A549 (cell line): ENCODE data around the gene MOSPD3. TPM values are rescaled to one million over a fixed set of nuclear protein-coding genes. Genes with fewer than 3 reads are reported as not detected.

Source experiments
- ATAC-seq, 2 experiments: fragments of 200-7000 bp in 1 of 2; fragments of >200 bp in 1 of 2; cut with Nextera tagmentation in 1 of 2; cut with Tn5 transposase in 1 of 2; 3 replicates each; pipeline versions ENCODE4 v1.8.0 to v1.9.1; 2018 to 2020; ENCODE audit warnings: mild to moderate bottlenecking in 1 of 2, moderate library complexity in 1 of 2
- CTCF ChIA-PET: fragments of 300-600 bp; sonication (Branson Sonifier 250); formaldehyde crosslinking; extraction: SDS; loops from one replicate; lab custom pipeline; 2021; ENCODE audit warnings: antibody characterized with exemption, inconsistent platforms; lab: Yijun Ruan, JAX
- POLR2A ChIA-PET: fragments of 350-600 bp; formaldehyde crosslinking; extraction: SDS; loops from one replicate; lab custom pipeline; 2021; ENCODE audit warnings: antibody characterized with exemption, inconsistent platforms; lab: Yijun Ruan, JAX
- DNase-seq, 2 experiments: peaks; one replicate each; pipeline versions ENCODE4 v3.0.0 to v3.0.0-alpha.2; 2011 to 2016; ENCODE audit warnings: low read depth in 1 of 2, low spot score in 1 of 2
- FAIRE-seq: peaks from 2 replicates; lab custom pipeline; 2011; peaks lifted over from hg19 to GRCh38; lab: Jason Lieb, UNC
- H3K27ac ChIP-seq, 2 experiments: fragments of >200 bp; sonication (Bioruptor Twin); formaldehyde crosslinking; 3 replicates each; pipeline ENCODE4 v1.5.1; 2016 to 2017
- H3K4me1 ChIP-seq: fragments of >200 bp; sonication (Bioruptor Twin); formaldehyde crosslinking; 3 replicates; pipeline ENCODE4 v1.6.1; 2016
- H3K4me2 ChIP-seq: fragments of >200 bp; sonication (Bioruptor Twin); formaldehyde crosslinking; 3 replicates; pipeline ENCODE4 v1.6.1; 2016
- H3K4me3 ChIP-seq: fragments of >200 bp; sonication (Bioruptor Twin); formaldehyde crosslinking; 3 replicates; pipeline ENCODE4 v1.5.1; 2016
- H3K9me3 ChIP-seq: fragments of >200 bp; sonication (Bioruptor Twin); formaldehyde crosslinking; 3 replicates; pipeline ENCODE4 v1.6.1; 2016
- BHLHE40 ChIP-seq: IDR thresholded peaks from 2 replicates; pipeline ENCODE4 v1.6.1; 2012; ENCODE audit warnings: low read depth, low read length, inconsistent platforms
- CBX8 ChIP-seq: fragments of 200-600 bp; sonication (generic); IDR thresholded peaks from 2 replicates; pipeline ENCODE4 v1.6.1; 2016
- CHD2 ChIP-seq: fragments of 150-350 bp; IDR thresholded peaks from 2 replicates; pipeline ENCODE4 v1.6.1; 2014; ENCODE audit warnings: low read length; ENCODE audit not compliant: partially characterized antibody
- EHF ChIP-seq: fragments of 250-450 bp; sonication (Bioruptor Pico); IDR thresholded peaks from 2 replicates; pipeline ENCODE4 v1.5.0; 2020; ENCODE audit warnings: mild to moderate bottlenecking
- EHMT2 ChIP-seq: fragments of 200-600 bp; sonication (generic); IDR thresholded peaks from 2 replicates; pipeline ENCODE4 v1.6.1; 2016; ENCODE audit warnings: antibody characterized with exemption, low read depth, mild to moderate bottlenecking, moderate library complexity
- ESRRA ChIP-seq: fragments of 150-350 bp; IDR thresholded peaks from 2 replicates; pipeline ENCODE4 v1.6.1; 2014; ENCODE audit warnings: mild to moderate bottlenecking, low read length, borderline replicate concordance
- FOXS1 ChIP-seq: fragments of 250-450 bp; sonication (Bioruptor Pico); IDR thresholded peaks from 2 replicates; pipeline ENCODE4 v1.5.0; 2020; ENCODE audit warnings: mild to moderate bottlenecking, moderate library complexity
- HDAC2 ChIP-seq: fragments of 200-600 bp; sonication (generic); IDR thresholded peaks from 2 replicates; pipeline ENCODE4 v1.6.1; 2016
- HEYL ChIP-seq: fragments of 250-450 bp; sonication (Bioruptor Pico); IDR thresholded peaks from 2 replicates; pipeline ENCODE4 v1.8.0; 2021; ENCODE audit warnings: mild to moderate bottlenecking, moderate library complexity
- HMGXB4 ChIP-seq: fragments of 250-450 bp; sonication (Bioruptor Pico); IDR thresholded peaks from 2 replicates; pipeline ENCODE4 v1.5.0; 2021; ENCODE audit warnings: mild to moderate bottlenecking, moderate library complexity, borderline replicate concordance
- JUNB ChIP-seq: fragments of >200 bp; sonication (Bioruptor Twin); formaldehyde crosslinking; IDR thresholded peaks from 2 replicates; pipeline ENCODE4 v1.6.1; 2016
- KDM1A ChIP-seq: fragments of 200-600 bp; sonication (generic); IDR thresholded peaks from 2 replicates; pipeline ENCODE4 v1.6.1; 2016; ENCODE audit warnings: low read depth, mild to moderate bottlenecking
- KDM5A ChIP-seq: fragments of 200-600 bp; sonication (generic); IDR thresholded peaks from 2 replicates; pipeline ENCODE4 v1.6.1; 2016; ENCODE audit warnings: antibody characterized with exemption, mild to moderate bottlenecking
- NFE2L2 ChIP-seq: fragments of 150-350 bp; conservative IDR thresholded peaks from 2 replicates; pipeline ENCODE4 v1.6.1; 2014; ENCODE audit warnings: low read length
- NPAS2 ChIP-seq: fragments of 250-450 bp; sonication (Bioruptor Pico); IDR thresholded peaks from 2 replicates; pipeline ENCODE4 v1.8.0; 2022; ENCODE audit warnings: mild to moderate bottlenecking, moderate library complexity, borderline replicate concordance
- RFX5 ChIP-seq: fragments of 450-650 bp; IDR thresholded peaks from 2 replicates; pipeline ENCODE4 v1.7.1; 2014; ENCODE audit warnings: antibody characterized with exemption, mild to moderate bottlenecking, moderate library complexity
- SMC3 ChIP-seq: fragments of >200 bp; sonication (Bioruptor Twin); formaldehyde crosslinking; IDR thresholded peaks from 3 replicates; pipeline ENCODE4 v1.6.1; 2018; ENCODE audit warnings: inconsistent platforms
- TFCP2L1 ChIP-seq: fragments of 250-450 bp; sonication (Bioruptor Pico); IDR thresholded peaks from 2 replicates; pipeline ENCODE4 v1.5.0; 2021; ENCODE audit warnings: mild to moderate bottlenecking
- ZFP36 ChIP-seq: fragments of 450-650 bp; IDR thresholded peaks from 2 replicates; pipeline ENCODE4 v1.6.1; 2014; ENCODE audit warnings: borderline replicate concordance; ENCODE audit not compliant: partially characterized antibody
- WGBS: methylation state at CpG from one replicate; pipeline ENCODE4 v1.1.6; 2017; ENCODE audit errors: missing lambda C conversion rate; 5-methylcytosine and 5-hydroxymethylcytosine counted together
- polyA plus RNA-seq, 4 experiments: library from polyadenylated mRNA; depleted of rRNA in 3 of 4; stranded (reverse); fragments of >200 nt; fragmentation: RNase III in 1 of 4; extraction: RNeasy Plus Mini Kit Qiagen cat#74134 plus additional on column Dnase treatment in 1 of 4; gene quantifications; 2 replicates in 3 of 4; 3 replicates in 1 of 4; pipeline ENCODE4 v1.2.3, GENCODE V29; 2011 to 2017
- TF ChIP-seq, protein P1 (sequence below): fragments of 150-350 bp; IDR thresholded peaks from 2 replicates; pipeline ENCODE4 v1.6.1; 2014; ENCODE audit warnings: low read depth, mild to moderate bottlenecking, low read length
- TF ChIP-seq, protein P2 (sequence below): IDR thresholded peaks from 2 replicates; pipeline ENCODE4 v1.6.1; 2012

The MOSPD3 gene
- polyA plus RNA-seq, 2 of the 4 experiments (the other 2 are of a cell fraction) = 6.1 to 14.8 TPM

- Histone ChIP-seq H3K4me1 (no peaks in the 10 kb centered on the region), H3K4me3 (no peak overlapping the region), H3K27ac (no peak overlapping the region), H3K9me3 (no peaks in the 10 kb centered on the region), H3K4me2 (no peak overlapping the region)
- 86% methylated on average over 17 of the region's 17 CpGs for WGBS
- no peak for ATAC-seq
- FAIRE-seq = no peak
- CTCF ChIA-PET = interaction anchor here (1.0 to 3.0 kb wide), 4 partner anchors 8 to 52 kb away, joined by 3 to 14 read pairs (median 4); no protein-coding TSS in a partner anchor
- DNase-seq = no peak
- TF ChIP-seq HMGXB4 (CRISPR knock-in tag) (no peak), HDAC2 (no peak), ZFP36 (no peak), EHMT2 (no peak), TFCP2L1 (no peak), NPAS2 (CRISPR knock-in tag) (no peak), SMC3 (no peak), FOXS1 (CRISPR knock-in tag) (no peak), HEYL (CRISPR knock-in tag) (no peak), KDM5A (no peak), NFE2L2 (no peak), ESRRA (no peak), JUNB (no peak), BHLHE40 (no peak), KDM1A (no peak), CHD2 (no peak)
- TF ChIP-seq, protein P1, sequence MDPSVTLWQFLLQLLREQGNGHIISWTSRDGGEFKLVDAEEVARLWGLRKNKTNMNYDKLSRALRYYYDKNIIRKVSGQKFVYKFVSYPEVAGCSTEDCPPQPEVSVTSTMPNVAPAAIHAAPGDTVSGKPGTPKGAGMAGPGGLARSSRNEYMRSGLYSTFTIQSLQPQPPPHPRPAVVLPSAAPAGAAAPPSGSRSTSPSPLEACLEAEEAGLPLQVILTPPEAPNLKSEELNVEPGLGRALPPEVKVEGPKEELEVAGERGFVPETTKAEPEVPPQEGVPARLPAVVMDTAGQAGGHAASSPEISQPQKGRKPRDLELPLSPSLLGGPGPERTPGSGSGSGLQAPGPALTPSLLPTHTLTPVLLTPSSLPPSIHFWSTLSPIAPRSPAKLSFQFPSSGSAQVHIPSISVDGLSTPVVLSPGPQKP = no peak
- TF ChIP-seq, protein P2, sequence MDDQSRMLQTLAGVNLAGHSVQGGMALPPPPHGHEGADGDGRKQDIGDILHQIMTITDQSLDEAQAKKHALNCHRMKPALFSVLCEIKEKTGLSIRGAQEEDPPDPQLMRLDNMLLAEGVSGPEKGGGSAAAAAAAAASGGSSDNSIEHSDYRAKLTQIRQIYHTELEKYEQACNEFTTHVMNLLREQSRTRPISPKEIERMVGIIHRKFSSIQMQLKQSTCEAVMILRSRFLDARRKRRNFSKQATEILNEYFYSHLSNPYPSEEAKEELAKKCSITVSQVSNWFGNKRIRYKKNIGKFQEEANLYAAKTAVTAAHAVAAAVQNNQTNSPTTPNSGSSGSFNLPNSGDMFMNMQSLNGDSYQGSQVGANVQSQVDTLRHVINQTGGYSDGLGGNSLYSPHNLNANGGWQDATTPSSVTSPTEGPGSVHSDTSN = no peak
- POLR2A ChIA-PET = no interaction called here
Measured at GRCh38 chr7:100639995-100640516, 27.7 kb downstream of the MOSPD3 start.

DNA sequence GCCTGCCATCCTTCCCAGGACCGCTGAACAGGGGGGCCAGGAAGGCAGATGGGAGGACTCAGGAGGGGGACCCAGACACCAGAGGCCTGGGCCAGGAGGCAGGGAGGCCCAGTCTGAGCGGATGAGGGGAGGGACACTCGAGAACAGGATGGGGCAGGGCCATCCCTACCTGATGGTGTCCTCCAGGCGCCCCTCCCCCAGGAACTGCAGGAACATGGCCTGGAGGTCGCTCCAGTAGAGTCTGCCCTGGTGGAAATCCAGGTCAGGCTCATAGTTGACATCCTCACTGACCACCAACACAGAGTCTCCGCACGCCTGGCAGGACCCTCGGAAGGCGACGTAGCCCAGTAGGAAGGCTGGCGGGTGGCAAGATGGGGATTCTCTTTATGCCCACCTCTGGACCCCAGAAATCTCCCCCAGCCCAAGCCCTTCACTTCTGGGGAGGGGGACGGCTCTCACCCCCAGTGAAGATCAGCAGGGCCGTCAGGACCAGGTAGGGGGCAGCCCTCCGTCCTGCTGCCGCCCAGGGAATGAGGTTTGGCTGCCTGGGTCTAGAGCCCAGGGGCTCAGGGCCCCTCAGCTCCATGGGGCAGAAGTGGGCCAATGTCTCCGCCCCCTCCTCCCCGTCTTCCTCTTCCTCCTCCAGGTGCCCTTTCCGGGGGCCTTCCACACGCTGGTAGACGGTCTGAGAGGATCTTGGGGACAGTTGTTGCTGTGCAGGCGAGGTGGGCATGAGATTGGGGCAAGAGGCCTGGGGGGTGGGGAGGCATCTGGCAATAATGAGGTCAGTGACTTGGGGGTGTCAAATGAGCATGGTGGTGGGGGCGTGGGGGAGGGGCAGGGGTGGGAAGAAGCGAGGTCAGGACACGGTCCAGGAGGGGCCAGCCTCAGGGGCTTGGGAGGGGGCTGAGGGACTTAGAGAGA, 28.4 kb downstream of the MOSPD3 start:
- ATAC-seq = no peak; a peak in 1 of 6 replicates
- FAIRE-seq = no peak

More for the DNA sequence above, 28.4 kb downstream of the MOSPD3 start:
- Histone ChIP-seq H3K4me1 (no peaks in the 10 kb centered on the region), H3K27ac (no peak overlapping the region), H3K9me3 (no peaks in the 10 kb centered on the region), H3K4me3 (no peak overlapping the region), H3K4me2 (no peak overlapping the region)
- WGBS = 81% methylated on average over 17 of the region's 24 CpGs
- TF ChIP-seq RFX5 (no peak), CBX8 (no peak), SMC3 (no peak), BHLHE40 (no peak), EHF (CRISPR knock-in tag) (no peak)
- TF ChIP-seq, protein P2 = no peak
- ChIA-PET POLR2A (no interaction called here), CTCF (interaction anchor here (1.0 to 1.3 kb wide), 2 partner anchors 18 to 51 kb away, joined by 3 read pairs; no protein-coding TSS in a partner anchor)
- no peak for DNase-seq
